Measurements from ENCODE around the gene TNIP1.

DNA sequence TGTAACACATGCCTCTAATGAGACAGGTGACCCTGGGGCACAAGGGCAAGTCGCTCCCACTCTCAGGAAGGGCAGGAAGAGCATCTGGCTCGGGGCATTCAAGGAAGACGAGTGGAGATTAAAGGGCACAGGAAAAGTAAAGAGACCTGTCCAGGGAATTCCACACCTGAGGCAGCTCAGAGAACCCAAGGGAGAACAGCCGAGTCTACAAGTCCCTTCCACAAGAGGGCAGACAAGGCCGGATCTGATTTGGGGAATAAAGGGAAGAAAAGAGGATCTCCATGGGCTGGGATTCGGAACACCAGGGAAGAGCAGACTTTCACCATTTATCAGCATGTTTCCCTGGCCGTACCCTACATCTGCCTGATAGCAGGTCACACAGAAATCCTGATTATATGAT, 32.3 kb downstream of the TNIP1 start:
- TF ChIP-seq POLR2A (IDR thresholded peaks at IDR 0.05; ENCODE audit: low read length) = no peak
- TF ChIP-seq MAZ (IDR thresholded peaks at IDR 0.05; ENCODE audit: borderline replicate concordance, low read depth, low read length) = no peak
- TF ChIP-seq, protein P1, sequence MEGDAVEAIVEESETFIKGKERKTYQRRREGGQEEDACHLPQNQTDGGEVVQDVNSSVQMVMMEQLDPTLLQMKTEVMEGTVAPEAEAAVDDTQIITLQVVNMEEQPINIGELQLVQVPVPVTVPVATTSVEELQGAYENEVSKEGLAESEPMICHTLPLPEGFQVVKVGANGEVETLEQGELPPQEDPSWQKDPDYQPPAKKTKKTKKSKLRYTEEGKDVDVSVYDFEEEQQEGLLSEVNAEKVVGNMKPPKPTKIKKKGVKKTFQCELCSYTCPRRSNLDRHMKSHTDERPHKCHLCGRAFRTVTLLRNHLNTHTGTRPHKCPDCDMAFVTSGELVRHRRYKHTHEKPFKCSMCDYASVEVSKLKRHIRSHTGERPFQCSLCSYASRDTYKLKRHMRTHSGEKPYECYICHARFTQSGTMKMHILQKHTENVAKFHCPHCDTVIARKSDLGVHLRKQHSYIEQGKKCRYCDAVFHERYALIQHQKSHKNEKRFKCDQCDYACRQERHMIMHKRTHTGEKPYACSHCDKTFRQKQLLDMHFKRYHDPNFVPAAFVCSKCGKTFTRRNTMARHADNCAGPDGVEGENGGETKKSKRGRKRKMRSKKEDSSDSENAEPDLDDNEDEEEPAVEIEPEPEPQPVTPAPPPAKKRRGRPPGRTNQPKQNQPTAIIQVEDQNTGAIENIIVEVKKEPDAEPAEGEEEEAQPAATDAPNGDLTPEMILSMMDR (IDR thresholded peaks at IDR 0.05) = peak; percentile 41; the same call in 2 of the 3 replicates
- TF ChIP-seq BCL3 (IDR thresholded peaks at IDR 0.05) = no peak
- no peak for TF ChIP-seq CBX2 (IDR thresholded peaks at IDR 0.05; ENCODE audit: borderline replicate concordance, low read depth)
- no peak for TF ChIP-seq REST (IDR thresholded peaks at IDR 0.05)
- no peak for TF ChIP-seq GATA3 (IDR thresholded peaks at IDR 0.05; ENCODE audit: borderline replicate concordance)
- TF ChIP-seq EHMT2 (IDR thresholded peaks at IDR 0.05; ENCODE audit: low read depth) = no peak
- no peak for TF ChIP-seq PHF8 (IDR thresholded peaks at IDR 0.05; ENCODE audit: borderline replicate concordance, low read depth)
- TF ChIP-seq, protein P2, sequence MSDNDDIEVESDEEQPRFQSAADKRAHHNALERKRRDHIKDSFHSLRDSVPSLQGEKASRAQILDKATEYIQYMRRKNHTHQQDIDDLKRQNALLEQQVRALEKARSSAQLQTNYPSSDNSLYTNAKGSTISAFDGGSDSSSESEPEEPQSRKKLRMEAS (IDR thresholded peaks at IDR 0.05) = no peak
- TF ChIP-seq ESRRA (IDR thresholded peaks at IDR 0.05; ENCODE audit: borderline replicate concordance, low read length) = no peak

Data from A549 (cell line).